ENCODE data around the gene SLC35F1. TPM values are rescaled to one million over a fixed set of nuclear protein-coding genes. Genes with fewer than 3 reads are reported as not detected.
"Not testable (repeated sequence)": the region's sequence is repeated elsewhere in the genome, so short reads cannot be mapped to it uniquely, and the experiment has no call there.

The SLC35F1 gene
- total RNA-seq, 1 donor from 2014 or later, result 22.4 TPM

DNA sequence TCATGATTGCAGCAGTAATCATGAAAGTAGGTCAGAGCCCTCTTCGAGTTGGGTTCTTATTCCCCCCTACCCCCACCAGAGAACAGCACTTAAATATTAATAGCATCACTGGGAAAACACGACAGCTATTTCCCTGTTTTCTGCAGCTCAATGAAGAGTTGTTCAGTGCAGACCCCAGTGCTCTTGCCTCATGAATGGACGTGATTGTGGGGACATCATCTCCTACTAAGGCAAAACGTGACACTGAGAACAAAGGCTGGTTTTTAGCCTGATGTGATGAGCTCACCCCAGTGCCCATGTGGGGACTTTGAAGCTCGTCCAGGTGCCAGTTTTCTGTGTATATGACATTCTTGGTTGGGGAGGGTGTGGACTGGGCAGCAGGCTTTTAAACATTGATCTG is 105.9 kb downstream of the SLC35F1 start:
- Mint-ChIP-seq H3K4me1 (ENCODE audit: low read depth, unreplicated experiment) (peaks cover 26% of the 10 kb centered on the region), H3K27ac (ENCODE audit: unreplicated experiment) (no peak overlapping the region), H3K27me3 (ENCODE audit: unreplicated experiment) (peaks cover 2% of the 10 kb centered on the region), H3K36me3 (ENCODE audit: unreplicated experiment) (no peaks in the 10 kb centered on the region), H3K4me3 (ENCODE audit: unreplicated experiment) (no peak overlapping the region), H3K9me3 (ENCODE audit: unreplicated experiment) (no peaks in the 10 kb centered on the region)
- DNase-seq, result no peak
- TF ChIP-seq, protein P1, sequence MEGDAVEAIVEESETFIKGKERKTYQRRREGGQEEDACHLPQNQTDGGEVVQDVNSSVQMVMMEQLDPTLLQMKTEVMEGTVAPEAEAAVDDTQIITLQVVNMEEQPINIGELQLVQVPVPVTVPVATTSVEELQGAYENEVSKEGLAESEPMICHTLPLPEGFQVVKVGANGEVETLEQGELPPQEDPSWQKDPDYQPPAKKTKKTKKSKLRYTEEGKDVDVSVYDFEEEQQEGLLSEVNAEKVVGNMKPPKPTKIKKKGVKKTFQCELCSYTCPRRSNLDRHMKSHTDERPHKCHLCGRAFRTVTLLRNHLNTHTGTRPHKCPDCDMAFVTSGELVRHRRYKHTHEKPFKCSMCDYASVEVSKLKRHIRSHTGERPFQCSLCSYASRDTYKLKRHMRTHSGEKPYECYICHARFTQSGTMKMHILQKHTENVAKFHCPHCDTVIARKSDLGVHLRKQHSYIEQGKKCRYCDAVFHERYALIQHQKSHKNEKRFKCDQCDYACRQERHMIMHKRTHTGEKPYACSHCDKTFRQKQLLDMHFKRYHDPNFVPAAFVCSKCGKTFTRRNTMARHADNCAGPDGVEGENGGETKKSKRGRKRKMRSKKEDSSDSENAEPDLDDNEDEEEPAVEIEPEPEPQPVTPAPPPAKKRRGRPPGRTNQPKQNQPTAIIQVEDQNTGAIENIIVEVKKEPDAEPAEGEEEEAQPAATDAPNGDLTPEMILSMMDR (IDR thresholded peaks at IDR 0.05; ENCODE audit: partially characterized antibody, unreplicated experiment), result no peak

DNA sequence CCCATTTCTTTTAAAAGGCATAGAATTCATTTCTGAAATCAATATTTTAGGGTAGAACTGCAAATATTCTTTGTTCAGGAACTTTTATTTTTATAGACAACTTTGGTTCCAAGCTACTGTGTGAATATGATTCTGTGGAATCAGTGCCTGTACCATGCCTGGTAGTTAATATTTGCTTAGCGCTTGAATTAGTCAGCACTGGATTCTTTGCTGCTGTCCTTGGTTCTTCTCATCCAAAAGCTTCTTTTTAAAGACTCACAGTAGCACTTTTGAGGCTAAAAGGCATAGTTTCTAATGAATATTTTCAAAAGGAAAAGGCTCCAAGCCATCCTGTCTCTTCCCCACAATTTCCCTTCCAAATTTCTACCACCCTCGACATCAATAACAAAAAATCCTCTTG is 109.5 kb downstream of the SLC35F1 start:
- H3K27ac Mint-ChIP-seq (ENCODE audit: unreplicated experiment), result no peak overlapping the region
- DNase-seq, result no peak
- H3K36me3 Mint-ChIP-seq (ENCODE audit: unreplicated experiment), result no peaks in the 10 kb centered on the region
- peaks cover 7% of the 10 kb centered on the region for H3K4me1 Mint-ChIP-seq (ENCODE audit: low read depth, unreplicated experiment)
- no peak overlapping the region for H3K4me3 Mint-ChIP-seq (ENCODE audit: unreplicated experiment)
- H3K27me3 Mint-ChIP-seq (ENCODE audit: unreplicated experiment), result peaks cover 2% of the 10 kb centered on the region
- TF ChIP-seq, protein P1 (IDR thresholded peaks at IDR 0.05; ENCODE audit: partially characterized antibody, unreplicated experiment), result no peak
- H3K9me3 Mint-ChIP-seq (ENCODE audit: unreplicated experiment), result no peaks in the 10 kb centered on the region

DNA sequence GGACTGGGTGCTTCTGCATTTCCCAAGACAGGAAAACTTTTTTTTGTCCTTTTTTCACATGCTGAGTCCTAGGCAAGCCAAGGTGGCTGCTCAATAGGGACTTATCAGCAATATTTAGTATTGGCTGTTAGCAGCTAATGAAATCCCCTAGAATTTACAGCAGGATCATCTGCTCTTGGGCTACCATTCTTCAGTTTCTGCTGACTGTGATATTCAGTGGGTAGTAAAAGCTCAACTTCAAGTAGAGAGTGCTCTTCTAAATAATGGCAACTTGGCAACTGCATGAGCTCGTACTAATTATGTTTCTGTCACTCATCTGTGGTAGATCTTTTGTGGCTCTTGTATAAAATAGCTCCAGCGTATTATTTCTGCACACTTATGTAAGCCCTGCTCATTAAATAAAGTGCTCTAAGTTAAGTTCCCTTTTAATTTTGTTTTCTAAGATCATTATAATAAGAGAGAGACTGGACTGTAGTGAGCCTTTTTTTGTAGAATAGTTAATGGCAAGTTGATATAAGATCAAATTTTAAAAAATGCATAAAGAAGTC is 110.3 kb downstream of the SLC35F1 start:
- TF ChIP-seq, protein P1 (IDR thresholded peaks at IDR 0.05; ENCODE audit: partially characterized antibody, unreplicated experiment), result no peak
- Mint-ChIP-seq H3K4me3 (ENCODE audit: unreplicated experiment) (no peak overlapping the region), H3K36me3 (ENCODE audit: unreplicated experiment) (no peaks in the 10 kb centered on the region), H3K9me3 (ENCODE audit: unreplicated experiment) (no peaks in the 10 kb centered on the region), H3K27ac (ENCODE audit: unreplicated experiment) (no peak overlapping the region), H3K27me3 (ENCODE audit: unreplicated experiment) (peaks cover 2% of the 10 kb centered on the region), H3K4me1 (ENCODE audit: low read depth, unreplicated experiment) (peaks cover 10% of the 10 kb centered on the region)
- DNase-seq, result no peak

DNA sequence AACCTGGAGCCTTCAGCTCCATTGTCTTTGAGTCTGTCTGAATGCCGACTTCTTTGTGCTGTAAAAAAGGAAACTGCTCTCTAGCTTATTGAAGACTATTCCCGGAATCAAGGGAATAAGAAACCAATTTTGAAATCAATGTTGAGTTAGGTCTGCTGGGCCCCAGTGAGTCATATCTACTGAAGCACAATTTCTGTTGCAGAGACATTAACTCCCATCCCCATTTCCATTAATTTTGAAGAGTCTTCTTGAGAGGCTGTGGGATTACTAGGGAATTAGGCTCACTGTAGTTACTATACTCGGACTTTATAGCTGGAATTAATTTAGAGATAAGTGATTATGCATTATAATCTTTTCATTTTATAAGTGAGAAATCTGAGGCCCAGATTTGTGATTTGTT is 116.7 kb downstream of the SLC35F1 start:
- H3K36me3 Mint-ChIP-seq (ENCODE audit: unreplicated experiment), result no peaks in the 10 kb centered on the region
- DNase-seq, result no peak
- H3K27ac Mint-ChIP-seq (ENCODE audit: unreplicated experiment), result peak overlapping the region; percentile 0
- H3K9me3 Mint-ChIP-seq (ENCODE audit: unreplicated experiment), result no peaks in the 10 kb centered on the region
- no peaks in the 10 kb centered on the region for H3K27me3 Mint-ChIP-seq (ENCODE audit: unreplicated experiment)
- H3K4me3 Mint-ChIP-seq (ENCODE audit: unreplicated experiment), result no peak overlapping the region
- TF ChIP-seq, protein P1 (IDR thresholded peaks at IDR 0.05; ENCODE audit: partially characterized antibody, unreplicated experiment), result no peak
- H3K4me1 Mint-ChIP-seq (ENCODE audit: low read depth, unreplicated experiment), result peaks cover 7% of the 10 kb centered on the region

DNA sequence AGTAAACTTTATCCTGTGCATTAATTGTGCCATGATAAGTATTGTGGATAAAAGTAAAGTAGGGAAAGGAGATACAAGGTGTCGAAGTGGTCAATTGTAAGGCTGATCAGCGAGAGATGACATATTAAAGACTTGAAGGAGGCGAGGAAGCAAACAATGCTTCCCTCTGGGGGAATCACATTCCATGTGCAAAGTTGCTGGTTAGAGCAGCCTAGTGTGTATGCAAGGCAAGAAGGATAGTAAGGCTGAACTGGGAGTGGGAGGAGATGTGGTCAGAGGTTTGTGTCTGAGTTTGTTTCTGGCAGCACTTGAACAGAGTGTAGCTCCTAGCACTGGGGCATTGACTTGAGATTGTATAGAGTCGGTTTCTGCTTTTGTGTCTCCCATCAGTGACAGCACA is 122.9 kb downstream of the SLC35F1 start:
- no peaks in the 10 kb centered on the region for H3K27me3 Mint-ChIP-seq (ENCODE audit: unreplicated experiment)
- DNase-seq, result no peak

DNA sequence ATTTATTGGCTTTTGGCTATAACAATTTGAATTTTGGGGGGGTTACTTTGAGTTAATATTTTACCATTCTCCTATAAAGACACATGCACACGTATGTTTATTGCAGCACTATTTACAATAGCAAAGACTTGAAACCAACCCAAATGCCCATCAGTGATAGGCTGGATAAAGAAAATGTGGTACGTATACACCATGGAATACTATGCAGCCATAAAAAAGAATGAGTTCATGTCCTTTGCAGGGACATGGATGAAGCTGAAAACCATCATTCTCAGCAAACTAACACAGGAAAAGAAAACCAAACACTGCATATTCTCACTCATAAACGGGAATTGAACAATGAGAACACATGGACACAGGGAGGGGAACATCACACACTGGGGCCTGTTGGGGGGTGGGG is 130.4 kb downstream of the SLC35F1 start:
- not testable (repeated sequence) for DNase-seq; H3K9me3 Mint-ChIP-seq (ENCODE audit: unreplicated experiment); H3K27me3 Mint-ChIP-seq (ENCODE audit: unreplicated experiment)

More for the DNA sequence above, 122.9 kb downstream of the SLC35F1 start:
- Mint-ChIP-seq H3K36me3 (ENCODE audit: unreplicated experiment) (peaks cover 4% of the 10 kb centered on the region), H3K9me3 (ENCODE audit: unreplicated experiment) (no peaks in the 10 kb centered on the region), H3K4me1 (ENCODE audit: low read depth, unreplicated experiment) (no peaks in the 10 kb centered on the region), H3K4me3 (ENCODE audit: unreplicated experiment) (no peak overlapping the region), H3K27ac (ENCODE audit: unreplicated experiment) (no peak overlapping the region)
- TF ChIP-seq, protein P1 (IDR thresholded peaks at IDR 0.05; ENCODE audit: partially characterized antibody, unreplicated experiment), result no peak

More for the DNA sequence above, 130.4 kb downstream of the SLC35F1 start:
- H3K4me1 Mint-ChIP-seq (ENCODE audit: low read depth, unreplicated experiment); H3K4me3 Mint-ChIP-seq (ENCODE audit: unreplicated experiment); H3K27ac Mint-ChIP-seq (ENCODE audit: unreplicated experiment); H3K36me3 Mint-ChIP-seq (ENCODE audit: unreplicated experiment): not testable (repeated sequence)

Measured in glutamatergic neuron (in vitro differentiated cells).